HL-60/S4 treated with retinoic acid at 250 ng/mL for 4 days and 3 days (cell line): ENCODE results near the gene ABCG1.

Experiments used
- in situ Hi-C: fragments of 300-500 bp; cut with MboI; formaldehyde crosslinking; loops from 2 replicates; pipeline ENCODE4 v1.7.0; 2022; ENCODE audit warnings: low sequenced_read_pairs

Gene ABCG1

GRCh38 chr21:42316891-42317290 lies 98.0 kb downstream of the ABCG1 start:
- in situ Hi-C loops, result no loop called here

- in situ Hi-C loops, result no loop called here
Observed at GRCh38 chr21:42317341-42317741, 98.4 kb downstream of the ABCG1 start.

- in situ Hi-C loops, result no loop called here
Observed at GRCh38 chr21:42317826-42318746, 99.1 kb downstream of the ABCG1 start.

GRCh38 chr21:42319376-42319775 lies 100.4 kb downstream of the ABCG1 start:
- in situ Hi-C loops, result no loop called here

GRCh38 chr21:42319851-42320572 lies 101.1 kb downstream of the ABCG1 start:
- in situ Hi-C loops, result no loop called here

GRCh38 chr21:42320791-42321190 lies 101.9 kb downstream of the ABCG1 start:
- in situ Hi-C loops, result no loop called here

GRCh38 chr21:42321231-42321630 lies 102.3 kb downstream of the ABCG1 start:
- in situ Hi-C loops, result no loop called here

GRCh38 chr21:42321845-42322244 lies 102.9 kb downstream of the ABCG1 start:
- in situ Hi-C loops, result no loop called here

- in situ Hi-C loops, result no loop called here
Observed at GRCh38 chr21:42324896-42325295, 106.0 kb downstream of the ABCG1 start.

- in situ Hi-C loops, result no loop called here
Observed at GRCh38 chr21:42330380-42331371, 111.7 kb downstream of the ABCG1 start.

GRCh38 chr21:42331660-42332059 lies 112.7 kb downstream of the ABCG1 start:
- in situ Hi-C loops, result no loop called here

- in situ Hi-C loops, result no loop called here
Observed at GRCh38 chr21:42332557-42333317, 113.8 kb downstream of the ABCG1 start.

- in situ Hi-C loops, result no loop called here
Observed at GRCh38 chr21:42336054-42336453, 117.1 kb downstream of the ABCG1 start.

- in situ Hi-C loops, result no loop called here
Observed at GRCh38 chr21:42337276-42337675, 118.3 kb downstream of the ABCG1 start.

- in situ Hi-C loops, result no loop called here
Observed at GRCh38 chr21:42337830-42338728, 119.1 kb downstream of the ABCG1 start.

- in situ Hi-C loops, result no loop called here
Observed at GRCh38 chr21:42338729-42339715, 120.1 kb downstream of the ABCG1 start.

- in situ Hi-C loops, result no loop called here
Observed at GRCh38 chr21:42340187-42341050, 121.5 kb downstream of the ABCG1 start.
